ENCODE data around the gene EMC1. TPM values are rescaled to one million over a fixed set of nuclear protein-coding genes. Genes with fewer than 3 reads are reported as not detected.
"Not testable (repeated sequence)": the region's sequence is repeated elsewhere in the genome, so short reads cannot be mapped to it uniquely, and the experiment has no call there.

Gene EMC1
- total and polyA plus RNA-seq, 2 donors (not counting 3 experiments of a cell fraction or from before 2014, with no cell fraction given), result 77.5 to 164 TPM

GRCh38 chr1:19272064-19272463 lies 20.7 kb upstream of the EMC1 start:
- Histone ChIP-seq H3K9ac (replicated peaks; ENCODE audit: extremely low read depth, insufficient read depth, low read length) (no peak overlapping the region), H3K9me3 (replicated peaks; ENCODE audit: control insufficient read depth, insufficient read depth, low read length) (no peaks in the 10 kb centered on the region), H3K9me1 (replicated peaks; ENCODE audit: control insufficient read depth, extremely low read depth, insufficient read depth, low read length) (no peaks in the 10 kb centered on the region), H2AFZ (ENCODE audit: low read depth, low read length) (no peak overlapping the region), H3K4me3 (replicated peaks in 1 of 3; ENCODE audit: insufficient read depth in 1 of 3, low read depth in 1 of 3, low read length in 3 of 3) (no peak overlapping the region), H3K36me3 (ENCODE audit: control insufficient read depth in 2 of 2, extremely low read depth in 1 of 2, insufficient read depth in 2 of 2, low read length in 2 of 2) (no peaks in the 10 kb centered on the region), H3K79me2 (ENCODE audit: control insufficient read depth, insufficient read depth, low read length) (no peaks in the 10 kb centered on the region), H4K20me1 (replicated peaks; ENCODE audit: control insufficient read depth, extremely low read depth, insufficient read depth, low read length) (no peaks in the 10 kb centered on the region), H3K27ac (ENCODE audit: insufficient read depth, low read depth, low read length) (no peak overlapping the region), H3K27me3 (ENCODE audit: control insufficient read depth in 2 of 2, insufficient read depth in 2 of 2, low read length in 2 of 2) (peaks cover 2 to 7% of the 10 kb centered on the region in 2 experiments), H3K4me1 (ENCODE audit: control insufficient read depth, extremely low read depth, insufficient read depth, low read length) (no peaks in the 10 kb centered on the region), H3K4me2 (ENCODE audit: insufficient read depth, low read length) (no peak overlapping the region)
- TF ChIP-seq MYC (IDR thresholded peaks at IDR 0.05; ENCODE audit: low read depth, low read length) (no peak), POLR2AphosphoS5 (IDR thresholded peaks at IDR 0.05; ENCODE audit: insufficient read depth, low read depth, low read length) (no peak), CTCF (IDR thresholded peaks at IDR 0.05; ENCODE audit: extremely low read depth in 1 of 2, insufficient read depth in 1 of 2, low read depth in 1 of 2, low read length in 2 of 2) (no peak), EZH2 (IDR thresholded peaks at IDR 0.05; ENCODE audit: borderline replicate concordance, low read depth, low read length, severe bottlenecking) (no peak), FOS (IDR thresholded peaks at IDR 0.05; ENCODE audit: borderline replicate concordance, insufficient read depth, low read length) (no peak), GATA2 (IDR thresholded peaks at IDR 0.05; ENCODE audit: insufficient read depth, insufficient read length, low read depth, low read length) (no peak), POLR2A (IDR thresholded peaks at IDR 0.05; ENCODE audit: low read depth, low read length) (no peak), MAX (IDR thresholded peaks at IDR 0.05; ENCODE audit: insufficient read depth, insufficient read length) (no peak), JUN (IDR thresholded peaks at IDR 0.05; ENCODE audit: borderline replicate concordance, insufficient read depth, insufficient read length, low read depth) (no peak)
- ChIA-PET CTCF (no interaction called here), POLR2A (no interaction called here)
- FAIRE-seq (no peak), DNase-seq (ENCODE audit: low read depth, low spot score) (no peak)
- no TSS peak for BruUV-seq (replicated peaks)
- dilution Hi-C loops (cut with MboI; ENCODE audit: extremely low pct_ligation_motif_present, low sequenced_read_pairs) (no loop called here), intact Hi-C loops (cut with micrococcal nuclease) (loop anchor here (5.0 kb wide), 1 partner anchor 380 kb away; no protein-coding TSS in a partner anchor)

GRCh38 chr1:19270343-19270730 lies 19.0 kb upstream of the EMC1 start:
- H3K27me3 ChIP-seq (ENCODE audit: control insufficient read depth in 2 of 2, insufficient read depth in 2 of 2, low read length in 2 of 2); H3K4me2 ChIP-seq (ENCODE audit: insufficient read depth, low read length); BruUV-seq (replicated peaks); H3K4me1 ChIP-seq (ENCODE audit: control insufficient read depth, extremely low read depth, insufficient read depth, low read length); H3K4me3 ChIP-seq (replicated peaks in 1 of 3; ENCODE audit: insufficient read depth in 1 of 3, low read depth in 1 of 3, low read length in 3 of 3); H3K9ac ChIP-seq (replicated peaks; ENCODE audit: extremely low read depth, insufficient read depth, low read length); POLR2A ChIA-PET; H3K9me1 ChIP-seq (replicated peaks; ENCODE audit: control insufficient read depth, extremely low read depth, insufficient read depth, low read length); dilution Hi-C loops (cut with MboI; ENCODE audit: extremely low pct_ligation_motif_present, low sequenced_read_pairs); H2AFZ ChIP-seq (ENCODE audit: low read depth, low read length); H3K79me2 ChIP-seq (ENCODE audit: control insufficient read depth, insufficient read depth, low read length); H3K36me3 ChIP-seq (ENCODE audit: control insufficient read depth in 2 of 2, extremely low read depth in 1 of 2, insufficient read depth in 2 of 2, low read length in 2 of 2); H3K27ac ChIP-seq (ENCODE audit: insufficient read depth, low read depth, low read length); FAIRE-seq; DNase-seq (ENCODE audit: low read depth, low spot score); H4K20me1 ChIP-seq (replicated peaks; ENCODE audit: control insufficient read depth, extremely low read depth, insufficient read depth, low read length); H3K9me3 ChIP-seq (replicated peaks; ENCODE audit: control insufficient read depth, insufficient read depth, low read length): not testable (repeated sequence)
- CTCF ChIA-PET, result interaction anchor here (1.3 to 1.4 kb wide), 2 partner anchors 381 to 383 kb away, joined by 5 to 6 read pairs; no protein-coding TSS in a partner anchor
- intact Hi-C loops (cut with micrococcal nuclease), result loop anchor here (5.0 kb wide), 1 partner anchor 382 kb away; no protein-coding TSS in a partner anchor

All from endothelial cell of umbilical vein (primary cell).